Lung (tissue), 12 donors: ENCODE data around the gene GPRIN1. TPM values are rescaled to one million over a fixed set of nuclear protein-coding genes. Genes with fewer than 3 reads are reported as not detected.

Experiments
- ATAC-seq: fragments of 200-7000 bp; cut with Tn5 transposase; one replicate; pipeline ENCODE4 v1.9.1; 2020; ENCODE audit warnings: moderate number of reproducible peaks; ENCODE audit not compliant: insufficient read depth, low FRiP score
- DNase-seq, 3 donors: peaks; one replicate each; pipeline ENCODE4 v3.0.0-alpha.2; 2013 to 2017
- H3K27ac ChIP-seq, 2 donors: one replicate each; pipeline ENCODE4 v1.5.1; 2013; ENCODE audit warnings: mild to moderate bottlenecking in 2 of 2, moderate library complexity in 2 of 2, control low read depth in 1 of 2, inconsistent platforms in 1 of 2, low read depth in 1 of 2, low read length in 1 of 2
- H3K27me3 ChIP-seq, 3 donors: one replicate each; pipeline ENCODE4 v1.5.1; 2013; ENCODE audit warnings: low read length in 2 of 3; ENCODE audit not compliant: control insufficient read depth in 3 of 3, insufficient read depth in 3 of 3
- H3K36me3 ChIP-seq, 4 donors: one replicate each; pipeline ENCODE4 v1.5.1; 2013; ENCODE audit warnings: low read length in 4 of 4, mild to moderate bottlenecking in 1 of 4, moderate library complexity in 1 of 4; ENCODE audit not compliant: control insufficient read depth in 4 of 4, insufficient read depth in 4 of 4
- H3K4me1 ChIP-seq, 5 donors: one replicate each; pipeline ENCODE4 v1.5.1; 2013; ENCODE audit warnings: low read length in 5 of 5, mild to moderate bottlenecking in 2 of 5, moderate library complexity in 1 of 5; ENCODE audit not compliant: control insufficient read depth in 5 of 5, insufficient read depth in 5 of 5
- H3K4me3 ChIP-seq: one replicate; pipeline ENCODE4 v1.5.1; 2013; ENCODE audit warnings: mild to moderate bottlenecking, control low read depth, moderate library complexity
- H3K9ac ChIP-seq, 2 donors: one replicate each; pipeline ENCODE4 v1.5.1; 2013; ENCODE audit warnings: low read length in 2 of 2, control low read depth in 1 of 2; ENCODE audit not compliant: insufficient read depth in 1 of 2
- H3K9me3 ChIP-seq, 4 donors: one replicate each; pipeline ENCODE4 v1.5.1; 2013; ENCODE audit warnings: low read length in 3 of 4, mild to moderate bottlenecking in 1 of 4, moderate library complexity in 1 of 4; ENCODE audit not compliant: control insufficient read depth in 4 of 4, insufficient read depth in 3 of 4
- CTCF ChIP-seq: IDR thresholded peaks from 2 replicates; pipeline ENCODE4 v1.5.1; 2012; ENCODE audit warnings: mild to moderate bottlenecking; ENCODE audit errors: control extremely low read depth, extremely low read depth
- whole genome bisulfite sequencing, 2 donors: extraction: QIAGEN DNeasy Blood & Tissue Kit; methylation state at CpG; one replicate each; pipeline ENCODE4 v1.1.7; 2013; 5-methylcytosine and 5-hydroxymethylcytosine counted together
- polyA plus RNA-seq, 2 donors: library from polyadenylated mRNA; stranded (reverse); fragments of 200-250 nt; gene quantifications; one replicate each; pipeline ENCODE4 v1.2.1, GENCODE V29; 2013
- total RNA-seq, 2 donors: library from RNA; depleted of rRNA in 1 of 2; stranded (reverse); fragments of >200 nt in 1 of 2; gene quantifications; one replicate each; pipeline ENCODE4 v1.2.1, GENCODE V29; 2014 to 2021
- donor health status: control.
- donor health status: control.
- donor health status: Bipolar disorder and iron deficiency.
- donor health status: healthy.
- donor health status: DM: yes; HTN: yes; CAD: no.

The GPRIN1 gene
- total and polyA plus RNA-seq, 4 donors: 0.39 to 1.1 (median 0.82) TPM

DNA sequence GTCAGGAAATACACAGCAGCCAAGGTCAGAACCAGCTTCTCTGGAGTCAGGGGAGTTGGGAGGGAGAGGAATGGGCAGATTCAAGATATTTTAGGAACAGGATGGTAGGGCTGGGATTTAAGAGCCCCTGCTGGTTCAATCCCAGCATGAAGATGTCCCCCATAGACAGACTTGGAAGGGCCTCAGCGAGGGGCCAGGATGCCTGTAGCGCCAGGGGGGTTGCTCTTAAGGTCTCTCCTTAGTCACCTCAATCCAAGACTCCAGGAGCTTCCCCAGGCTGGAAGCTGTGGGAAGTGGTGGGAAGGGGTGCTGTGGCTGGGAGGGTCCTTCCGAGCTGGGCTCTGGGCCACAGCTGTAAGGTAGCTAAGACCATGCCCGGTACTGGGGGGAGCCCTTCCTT, 29.3 kb upstream of the GPRIN1 start:
- ATAC-seq (no peak), DNase-seq (no peak)
- no peak overlapping the region for H3K9ac ChIP-seq
- peaks cover 0 to 9% (median 5%) of the 10 kb centered on the region in 3 donors for H3K27me3 ChIP-seq
- TF ChIP-seq CTCF: no peak
- H3K4me3 ChIP-seq: no peak overlapping the region
- no peaks in the 10 kb centered on the region for H3K36me3 ChIP-seq
- peaks cover 0 to 4% (median 0%) of the 10 kb centered on the region in 4 donors for H3K9me3 ChIP-seq
- no peaks in the 10 kb centered on the region for H3K4me1 ChIP-seq
- 45 to 59% methylated on average over 3 to 4 of the region's 4 CpGs for WGBS, 2 donors
- H3K27ac ChIP-seq: no peak overlapping the region

GRCh38 chr5:176638437-176638836, 28.5 kb upstream of the GPRIN1 start:
- no peak for TF ChIP-seq CTCF
- no peak for DNase-seq

GRCh38 chr5:176637556-176637955, 27.6 kb upstream of the GPRIN1 start:
- Histone ChIP-seq H3K27ac (no peak overlapping the region), H3K4me1 (no peaks in the 10 kb centered on the region), H3K27me3 (peaks cover 0 to 20% (median 17%) of the 10 kb centered on the region in 3 donors), H3K9me3 (peaks cover 0 to 4% (median 0%) of the 10 kb centered on the region in 4 donors), H3K9ac (no peak overlapping the region), H3K36me3 (no peaks in the 10 kb centered on the region), H3K4me3 (no peak overlapping the region)
- no peak for ATAC-seq
- WGBS, 2 donors: 56 to 58% methylated on average over 4 of the region's 4 CpGs
- no peak for DNase-seq
- TF ChIP-seq CTCF: no peak

More at GRCh38 chr5:176638437-176638836, 28.5 kb upstream of the GPRIN1 start:
- WGBS, 2 donors: 94% methylated on average over 3 of the region's 3 CpGs
- no peak for ATAC-seq
- Histone ChIP-seq H3K4me3 (no peak overlapping the region), H3K27ac (no peak overlapping the region), H3K27me3 (peaks cover 0 to 12% (median 10%) of the 10 kb centered on the region in 3 donors), H3K36me3 (no peaks in the 10 kb centered on the region), H3K9me3 (peaks cover 0 to 4% (median 0%) of the 10 kb centered on the region in 4 donors), H3K4me1 (no peaks in the 10 kb centered on the region), H3K9ac (no peak overlapping the region)

GRCh38 chr5:176636426-176636825, 26.5 kb upstream of the GPRIN1 start:
- 36 to 57% methylated on average over 9 of the region's 9 CpGs for whole genome bisulfite sequencing, 2 donors
- DNase-seq: no peak
- H3K9ac ChIP-seq: no peak overlapping the region
- ATAC-seq: no peak
- no peaks in the 10 kb centered on the region for H3K36me3 ChIP-seq
- H3K27ac ChIP-seq: no peak overlapping the region
- TF ChIP-seq CTCF: no peak
- no peak overlapping the region for H3K4me3 ChIP-seq
- H3K27me3 ChIP-seq: peaks cover 0 to 27% (median 26%) of the 10 kb centered on the region in 3 donors
- H3K4me1 ChIP-seq: no peaks in the 10 kb centered on the region
- peaks cover 0 to 4% (median 0%) of the 10 kb centered on the region in 4 donors for H3K9me3 ChIP-seq
